ENCODE results near the gene HCN4.

- TF ChIP-seq CTCF (IDR thresholded peaks at IDR 0.05) (peak; percentile 72 to 83 (median 78)), POLR2A (IDR thresholded peaks at IDR 0.05; ENCODE audit: low read depth) (no peak), POLR2AphosphoS5 (IDR thresholded peaks at IDR 0.05) (no peak), EP300 (IDR thresholded peaks at IDR 0.05) (no peak)
These were observed 95.4 kb downstream of the HCN4 start for GRCh38 chr15:73273181-73274002.

All from esophagus muscularis mucosa (tissue), 4 donors.